ENCODE measurements around the gene TTC14.
"Not testable (repeated sequence)": the region's sequence is repeated elsewhere in the genome, so short reads cannot be mapped to it uniquely, and the experiment has no call there.

Gene TTC14

GRCh38 chr3:180594631-180595558, 7.1 kb upstream of the TTC14 start:
- peaks cover 5% of the 10 kb centered on the region for H3K27me3 ChIP-seq (replicated peaks; ENCODE audit: control insufficient read depth, insufficient read depth, low read length, poor library complexity, severe bottlenecking)
- H3K4me1 ChIP-seq (ENCODE audit: control insufficient read depth, insufficient read depth, low read length, poor library complexity, severe bottlenecking) = no peaks in the 10 kb centered on the region
- no peak overlapping the region for H3K4me3 ChIP-seq (ENCODE audit: insufficient read depth, low read depth, low read length, poor library complexity, severe bottlenecking)
- H3K9me3 ChIP-seq (ENCODE audit: control insufficient read depth, low read length) = no peaks in the 10 kb centered on the region
- H3K27ac ChIP-seq (ENCODE audit: insufficient read depth, low read length, poor library complexity, severe bottlenecking) = no peak overlapping the region
- DNase-seq = no peak
- H3K36me3 ChIP-seq (ENCODE audit: control insufficient read depth, insufficient read depth, low read length) = no peaks in the 10 kb centered on the region

- H3K27ac ChIP-seq (ENCODE audit: insufficient read depth, low read length, poor library complexity, severe bottlenecking) = no peak overlapping the region
- DNase-seq = no peak
- H3K36me3 ChIP-seq (ENCODE audit: control insufficient read depth, insufficient read depth, low read length) = no peaks in the 10 kb centered on the region
- no peaks in the 10 kb centered on the region for H3K4me1 ChIP-seq (ENCODE audit: control insufficient read depth, insufficient read depth, low read length, poor library complexity, severe bottlenecking)
- peaks cover 5% of the 10 kb centered on the region for H3K27me3 ChIP-seq (replicated peaks; ENCODE audit: control insufficient read depth, insufficient read depth, low read length, poor library complexity, severe bottlenecking)
- no peaks in the 10 kb centered on the region for H3K9me3 ChIP-seq (ENCODE audit: control insufficient read depth, low read length)
- H3K4me3 ChIP-seq (ENCODE audit: insufficient read depth, low read depth, low read length, poor library complexity, severe bottlenecking) = no peak overlapping the region
These were observed 6.4 kb upstream of the TTC14 start for GRCh38 chr3:180595559-180595935.

GRCh38 chr3:180600473-180600872, 1.5 kb upstream of the TTC14 start:
- H3K4me1 ChIP-seq (ENCODE audit: control insufficient read depth, insufficient read depth, low read length, poor library complexity, severe bottlenecking) = peaks cover 4% of the 10 kb centered on the region
- no peaks in the 10 kb centered on the region for H3K9me3 ChIP-seq (ENCODE audit: control insufficient read depth, low read length)

GRCh38 chr3:180611006-180611405, 9.0 kb downstream of the TTC14 start:
- Histone ChIP-seq H3K27ac (ENCODE audit: insufficient read depth, low read length, poor library complexity, severe bottlenecking) (no peak overlapping the region), H3K4me3 (ENCODE audit: insufficient read depth, low read depth, low read length, poor library complexity, severe bottlenecking) (no peak overlapping the region), H3K36me3 (ENCODE audit: control insufficient read depth, insufficient read depth, low read length) (peaks cover 53% of the 10 kb centered on the region), H3K27me3 (replicated peaks; ENCODE audit: control insufficient read depth, insufficient read depth, low read length, poor library complexity, severe bottlenecking) (no peaks in the 10 kb centered on the region), H3K4me1 (ENCODE audit: control insufficient read depth, insufficient read depth, low read length, poor library complexity, severe bottlenecking) (no peaks in the 10 kb centered on the region), H3K9me3 (ENCODE audit: control insufficient read depth, low read length) (no peaks in the 10 kb centered on the region)
- DNase-seq = no peak

More at GRCh38 chr3:180600473-180600872, 1.5 kb upstream of the TTC14 start:
- Histone ChIP-seq H3K36me3 (ENCODE audit: control insufficient read depth, insufficient read depth, low read length) (peaks cover 18% of the 10 kb centered on the region), H3K27me3 (replicated peaks; ENCODE audit: control insufficient read depth, insufficient read depth, low read length, poor library complexity, severe bottlenecking) (peaks cover 5% of the 10 kb centered on the region), H3K4me3 (ENCODE audit: insufficient read depth, low read depth, low read length, poor library complexity, severe bottlenecking) (no peak overlapping the region), H3K27ac (ENCODE audit: insufficient read depth, low read length, poor library complexity, severe bottlenecking) (no peak overlapping the region)
- DNase-seq = no peak

- Histone ChIP-seq H3K4me1 (ENCODE audit: control insufficient read depth, insufficient read depth, low read length, poor library complexity, severe bottlenecking) (no peaks in the 10 kb centered on the region), H3K27me3 (replicated peaks; ENCODE audit: control insufficient read depth, insufficient read depth, low read length, poor library complexity, severe bottlenecking) (no peaks in the 10 kb centered on the region), H3K4me3 (ENCODE audit: insufficient read depth, low read depth, low read length, poor library complexity, severe bottlenecking) (no peak overlapping the region), H3K27ac (ENCODE audit: insufficient read depth, low read length, poor library complexity, severe bottlenecking) (no peak overlapping the region), H3K9me3 (ENCODE audit: control insufficient read depth, low read length) (no peaks in the 10 kb centered on the region), H3K36me3 (ENCODE audit: control insufficient read depth, insufficient read depth, low read length) (peaks cover 39% of the 10 kb centered on the region)
- DNase-seq = no peak
These were observed 10.4 kb downstream of the TTC14 start for GRCh38 chr3:180612364-180612763.

GRCh38 chr3:180615954-180616353, 14.0 kb downstream of the TTC14 start:
- DNase-seq = no peak
- Histone ChIP-seq H3K4me3 (ENCODE audit: insufficient read depth, low read depth, low read length, poor library complexity, severe bottlenecking) (no peak overlapping the region), H3K27ac (ENCODE audit: insufficient read depth, low read length, poor library complexity, severe bottlenecking) (no peak overlapping the region), H3K4me1 (ENCODE audit: control insufficient read depth, insufficient read depth, low read length, poor library complexity, severe bottlenecking) (no peaks in the 10 kb centered on the region), H3K27me3 (replicated peaks; ENCODE audit: control insufficient read depth, insufficient read depth, low read length, poor library complexity, severe bottlenecking) (no peaks in the 10 kb centered on the region), H3K9me3 (ENCODE audit: control insufficient read depth, low read length) (no peaks in the 10 kb centered on the region), H3K36me3 (ENCODE audit: control insufficient read depth, insufficient read depth, low read length) (peaks cover 14% of the 10 kb centered on the region)

- Histone ChIP-seq H3K27ac (ENCODE audit: insufficient read depth, low read length, poor library complexity, severe bottlenecking) (no peak overlapping the region), H3K27me3 (replicated peaks; ENCODE audit: control insufficient read depth, insufficient read depth, low read length, poor library complexity, severe bottlenecking) (no peaks in the 10 kb centered on the region), H3K36me3 (ENCODE audit: control insufficient read depth, insufficient read depth, low read length) (peaks cover 6% of the 10 kb centered on the region), H3K9me3 (ENCODE audit: control insufficient read depth, low read length) (no peaks in the 10 kb centered on the region), H3K4me1 (ENCODE audit: control insufficient read depth, insufficient read depth, low read length, poor library complexity, severe bottlenecking) (no peaks in the 10 kb centered on the region), H3K4me3 (ENCODE audit: insufficient read depth, low read depth, low read length, poor library complexity, severe bottlenecking) (no peak overlapping the region)
- DNase-seq = no peak
These were observed 15.1 kb downstream of the TTC14 start for GRCh38 chr3:180617049-180617448.

- not testable (repeated sequence) for H3K27me3 ChIP-seq (replicated peaks; ENCODE audit: control insufficient read depth, insufficient read depth, low read length, poor library complexity, severe bottlenecking); H3K27ac ChIP-seq (ENCODE audit: insufficient read depth, low read length, poor library complexity, severe bottlenecking); H3K4me1 ChIP-seq (ENCODE audit: control insufficient read depth, insufficient read depth, low read length, poor library complexity, severe bottlenecking); H3K4me3 ChIP-seq (ENCODE audit: insufficient read depth, low read depth, low read length, poor library complexity, severe bottlenecking); H3K9me3 ChIP-seq (ENCODE audit: control insufficient read depth, low read length); DNase-seq; H3K36me3 ChIP-seq (ENCODE audit: control insufficient read depth, insufficient read depth, low read length)
These were observed 16.6 kb downstream of the TTC14 start for GRCh38 chr3:180618563-180618962.

GRCh38 chr3:180619723-180620122, 17.8 kb downstream of the TTC14 start:
- Histone ChIP-seq H3K4me3 (ENCODE audit: insufficient read depth, low read depth, low read length, poor library complexity, severe bottlenecking) (no peak overlapping the region), H3K9me3 (ENCODE audit: control insufficient read depth, low read length) (no peaks in the 10 kb centered on the region), H3K27ac (ENCODE audit: insufficient read depth, low read length, poor library complexity, severe bottlenecking) (no peak overlapping the region), H3K27me3 (replicated peaks; ENCODE audit: control insufficient read depth, insufficient read depth, low read length, poor library complexity, severe bottlenecking) (no peaks in the 10 kb centered on the region), H3K36me3 (ENCODE audit: control insufficient read depth, insufficient read depth, low read length) (no peaks in the 10 kb centered on the region), H3K4me1 (ENCODE audit: control insufficient read depth, insufficient read depth, low read length, poor library complexity, severe bottlenecking) (no peaks in the 10 kb centered on the region)
- no peak for DNase-seq

GRCh38 chr3:180624714-180625113, 22.8 kb downstream of the TTC14 start:
- no peak overlapping the region for H3K27ac ChIP-seq (ENCODE audit: insufficient read depth, low read length, poor library complexity, severe bottlenecking)
- H3K27me3 ChIP-seq (replicated peaks; ENCODE audit: control insufficient read depth, insufficient read depth, low read length, poor library complexity, severe bottlenecking) = no peaks in the 10 kb centered on the region
- H3K4me3 ChIP-seq (ENCODE audit: insufficient read depth, low read depth, low read length, poor library complexity, severe bottlenecking) = no peak overlapping the region
- DNase-seq = no peak
- H3K9me3 ChIP-seq (ENCODE audit: control insufficient read depth, low read length) = no peaks in the 10 kb centered on the region
- H3K4me1 ChIP-seq (ENCODE audit: control insufficient read depth, insufficient read depth, low read length, poor library complexity, severe bottlenecking) = no peaks in the 10 kb centered on the region
- H3K36me3 ChIP-seq (ENCODE audit: control insufficient read depth, insufficient read depth, low read length) = no peaks in the 10 kb centered on the region

Data from effector memory CD4-positive, alpha-beta T cell (primary cell).